GM21447 (cell line): ENCODE results near the gene HECTD2.

Experiments used
- ATAC-seq: cut with Tn5 transposase; IDR thresholded peaks from one replicate; pipeline ENCODE4 v1.9.1; 2021; ENCODE audit not compliant: unreplicated experiment

HECTD2 gene

GRCh38 chr10:91562839-91563581 lies 152.9 kb downstream of the HECTD2 start:
- no peak for ATAC-seq

- ATAC-seq = no peak
Observed at GRCh38 chr10:91564026-91564425, 153.9 kb downstream of the HECTD2 start.
